ENCODE measurements around the gene PTPN3. TPM values are rescaled to one million over a fixed set of nuclear protein-coding genes. Genes with fewer than 3 reads are reported as not detected.

PTPN3 gene
- total RNA-seq, 1 experiment from 2014 or later = 20.8 TPM

DNA sequence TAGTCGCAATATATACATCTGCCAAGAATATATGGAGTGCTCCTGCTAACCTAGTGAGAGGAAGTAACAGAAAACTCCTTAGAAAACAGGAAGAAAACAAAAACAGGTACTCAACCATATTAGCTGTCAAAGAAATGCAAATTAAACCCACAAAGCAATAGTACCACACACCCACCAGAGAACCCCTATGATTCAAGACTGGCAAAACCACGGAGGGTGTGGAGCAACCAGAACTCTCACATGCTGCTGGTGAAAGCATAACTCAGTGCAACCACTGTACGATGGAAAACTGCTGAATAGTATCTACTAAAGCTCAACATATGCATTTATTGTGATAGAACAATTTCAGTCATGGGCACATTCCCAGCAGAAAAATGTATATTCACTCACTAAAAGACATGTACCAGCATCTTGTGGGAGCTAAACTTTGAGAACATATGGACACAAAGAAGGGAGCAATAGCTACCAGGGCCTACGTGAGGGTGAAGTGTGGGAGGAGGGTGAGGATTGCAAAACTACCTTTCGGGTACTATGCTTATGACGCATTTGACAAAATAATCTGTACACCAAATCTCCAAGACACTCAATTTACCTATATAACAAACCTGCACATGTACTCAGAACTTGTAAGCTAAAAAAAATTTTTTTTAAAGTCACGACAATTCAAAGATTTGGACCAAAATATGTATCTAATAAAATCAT lies 34.0 kb downstream of the PTPN3 start:
- TF ChIP-seq CEBPB (IDR thresholded peaks at IDR 0.05; ENCODE audit: low read depth) = no peak
- no peak for TF ChIP-seq SP1 (IDR thresholded peaks at IDR 0.05; ENCODE audit: low read depth)
- TF ChIP-seq ELF1 (IDR thresholded peaks at IDR 0.05; ENCODE audit: borderline replicate concordance, low read depth) = no peak
- no peak for TF ChIP-seq ZFX (IDR thresholded peaks at IDR 0.05)
- TF ChIP-seq TCF7L2 (IDR thresholded peaks at IDR 0.05; ENCODE audit: borderline replicate concordance, extremely low read depth, insufficient read depth, insufficient read length) = no peak
- TF ChIP-seq EZH2 (IDR thresholded peaks at IDR 0.05) = no peak
- no peak for TF ChIP-seq SRF (IDR thresholded peaks at IDR 0.05; ENCODE audit: low read depth)
- TF ChIP-seq, protein P1, sequence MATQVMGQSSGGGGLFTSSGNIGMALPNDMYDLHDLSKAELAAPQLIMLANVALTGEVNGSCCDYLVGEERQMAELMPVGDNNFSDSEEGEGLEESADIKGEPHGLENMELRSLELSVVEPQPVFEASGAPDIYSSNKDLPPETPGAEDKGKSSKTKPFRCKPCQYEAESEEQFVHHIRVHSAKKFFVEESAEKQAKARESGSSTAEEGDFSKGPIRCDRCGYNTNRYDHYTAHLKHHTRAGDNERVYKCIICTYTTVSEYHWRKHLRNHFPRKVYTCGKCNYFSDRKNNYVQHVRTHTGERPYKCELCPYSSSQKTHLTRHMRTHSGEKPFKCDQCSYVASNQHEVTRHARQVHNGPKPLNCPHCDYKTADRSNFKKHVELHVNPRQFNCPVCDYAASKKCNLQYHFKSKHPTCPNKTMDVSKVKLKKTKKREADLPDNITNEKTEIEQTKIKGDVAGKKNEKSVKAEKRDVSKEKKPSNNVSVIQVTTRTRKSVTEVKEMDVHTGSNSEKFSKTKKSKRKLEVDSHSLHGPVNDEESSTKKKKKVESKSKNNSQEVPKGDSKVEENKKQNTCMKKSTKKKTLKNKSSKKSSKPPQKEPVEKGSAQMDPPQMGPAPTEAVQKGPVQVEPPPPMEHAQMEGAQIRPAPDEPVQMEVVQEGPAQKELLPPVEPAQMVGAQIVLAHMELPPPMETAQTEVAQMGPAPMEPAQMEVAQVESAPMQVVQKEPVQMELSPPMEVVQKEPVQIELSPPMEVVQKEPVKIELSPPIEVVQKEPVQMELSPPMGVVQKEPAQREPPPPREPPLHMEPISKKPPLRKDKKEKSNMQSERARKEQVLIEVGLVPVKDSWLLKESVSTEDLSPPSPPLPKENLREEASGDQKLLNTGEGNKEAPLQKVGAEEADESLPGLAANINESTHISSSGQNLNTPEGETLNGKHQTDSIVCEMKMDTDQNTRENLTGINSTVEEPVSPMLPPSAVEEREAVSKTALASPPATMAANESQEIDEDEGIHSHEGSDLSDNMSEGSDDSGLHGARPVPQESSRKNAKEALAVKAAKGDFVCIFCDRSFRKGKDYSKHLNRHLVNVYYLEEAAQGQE (IDR thresholded peaks at IDR 0.05; ENCODE audit: low read depth) = no peak
- no peak for TF ChIP-seq RAD21 (IDR thresholded peaks at IDR 0.05; ENCODE audit: low read depth)
- TF ChIP-seq CBX3 (IDR thresholded peaks at IDR 0.05; ENCODE audit: low read depth) = no peak
- no peak for TF ChIP-seq EGR1 (IDR thresholded peaks at IDR 0.05; ENCODE audit: low read depth)
- Histone ChIP-seq H3K36me3 (ENCODE audit: control insufficient read depth in 1 of 2, insufficient read depth in 2 of 2, low read length in 2 of 2) (peaks cover 3 to 6% of the 10 kb centered on the region in 2 experiments; a peak in 1 of 4 replicates), H3K4me1 (ENCODE audit: control insufficient read depth in 1 of 2, insufficient read depth in 2 of 2, low read length in 2 of 2) (peaks cover 0 to 12% of the 10 kb centered on the region in 2 experiments; a peak in 2 of 4 replicates), H3K9me3 (ENCODE audit: control insufficient read depth in 1 of 2, insufficient read depth in 1 of 2, low read depth in 1 of 2, low read length in 2 of 2) (no peaks in the 10 kb centered on the region), H3K4me2 (ENCODE audit: low read length) (no peak overlapping the region), H3K79me2 (ENCODE audit: insufficient read depth, low read length) (peaks cover 30% of the 10 kb centered on the region; the same call in 1 of the 2 replicates), H3K27me3 (ENCODE audit: insufficient read depth, low read length) (no peaks in the 10 kb centered on the region), H3K9ac (ENCODE audit: low read length) (no peak overlapping the region), H4K20me1 (ENCODE audit: insufficient read depth) (no peaks in the 10 kb centered on the region), H2AFZ (ENCODE audit: low read depth, low read length, poor library complexity, severe bottlenecking) (no peak overlapping the region), H3K9me2 (ENCODE audit: insufficient read depth) (no peaks in the 10 kb centered on the region), H3K4me3 (replicated peaks in 1 of 2; ENCODE audit: low read depth in 1 of 2, low read length in 2 of 2) (no peak overlapping the region), H3K27ac (ENCODE audit: low read depth, low read length) (no peak overlapping the region)
- DNase-seq (ENCODE audit: low read depth, low spot score) (no peak), ATAC-seq (no peak)
- intact Hi-C loops (cut with micrococcal nuclease) = no loop called here
- ChIA-PET CTCF (no interaction called here), RAD21 (ENCODE audit: low non-redundant PET in 1 of 2, low total read pairs in 2 of 2, uncharacterized antibody in 2 of 2, unreplicated experiment in 2 of 2) (no interaction called here), POLR2A (interaction anchor here (0.5 kb wide), 1 partner anchor 321 kb away, joined by 3 read pairs; no protein-coding TSS in a partner anchor)
- BruUV-seq (replicated peaks) = no TSS peak

Data from HCT116 (cell line).